IMR-90 (cell line): ENCODE data around the gene TBC1D16. TPM values are rescaled to one million over a fixed set of nuclear protein-coding genes. Genes with fewer than 3 reads are reported as not detected.

Source experiments
- ATAC-seq: fragments of 200-7000 bp; cut with Tn5 transposase; 2 replicates; pipeline ENCODE4 v1.9.1; 2020; ENCODE audit warnings: low read depth, mild to moderate bottlenecking, moderate library complexity
- BruUV-seq: library from RNA; stranded (reverse); fragments of 400-500 nt; replicated peaks from 2 replicates; lab custom pipeline; 2021; lab: Mats Ljungman, UMichigan
- CTCF ChIA-PET: fragments of 300-600 bp; formaldehyde crosslinking; extraction: SDS; loops from one replicate; lab custom pipeline; 2021; ENCODE audit warnings: antibody characterized with exemption; lab: Yijun Ruan, JAX
- POLR2A ChIA-PET: fragments of 300-600 bp; sonication (Branson Sonifier 250); formaldehyde crosslinking; loops from one replicate; lab custom pipeline; 2022; ENCODE audit warnings: antibody characterized with exemption; ENCODE audit not compliant: unreplicated experiment; lab: Charles Lee
- DNase-seq: peaks from one replicate; pipeline ENCODE4 v3.0.0; 2013
- H2AFZ ChIP-seq: replicated peaks from 2 replicates; pipeline ENCODE3; 2013; ENCODE audit warnings: low read length, mild to moderate bottlenecking; ENCODE audit not compliant: poor library complexity
- H2AK5ac ChIP-seq: 2 replicates; pipeline ENCODE4 v1.6.1; 2013; ENCODE audit warnings: low read depth, low read length, inconsistent platforms
- H2AK9ac ChIP-seq: replicated peaks from 2 replicates; pipeline ENCODE3; 2013; ENCODE audit warnings: mild to moderate bottlenecking, low read depth, low read length, moderate library complexity; ENCODE audit not compliant: poor library complexity
- H2BK120ac ChIP-seq: 2 replicates; pipeline ENCODE4 v1.6.1; 2013; ENCODE audit warnings: low read depth, low read length, inconsistent platforms
- H2BK15ac ChIP-seq: 3 replicates; pipeline ENCODE4 v1.6.1; 2013; ENCODE audit warnings: low read depth, low read length, inconsistent platforms
- H2BK20ac ChIP-seq: 2 replicates; pipeline ENCODE4 v1.6.1; 2013; ENCODE audit warnings: low read depth, mild to moderate bottlenecking, inconsistent platforms, low read length, moderate library complexity
- H2BK5ac ChIP-seq: 2 replicates; pipeline ENCODE4 v1.6.1; 2013; ENCODE audit warnings: mild to moderate bottlenecking, low read depth, low read length, inconsistent platforms; ENCODE audit not compliant: poor library complexity, severe bottlenecking
- H3K14ac ChIP-seq: replicated peaks from 2 replicates; pipeline ENCODE4 v1.6.1; 2013; ENCODE audit warnings: low read depth, low read length, inconsistent platforms
- H3K18ac ChIP-seq: 2 replicates; pipeline ENCODE4 v1.6.1; 2013; ENCODE audit warnings: low read depth, low read length, control low read depth
- H3K23ac ChIP-seq: 2 replicates; pipeline ENCODE4 v1.6.1; 2013; ENCODE audit warnings: low read depth, low read length, inconsistent platforms
- H3K27ac ChIP-seq: 2 replicates; pipeline ENCODE4 v1.5.1; 2013; ENCODE audit warnings: mild to moderate bottlenecking, control low read depth, low read length; ENCODE audit not compliant: insufficient read depth
- H3K27me3 ChIP-seq: 2 replicates; pipeline ENCODE4 v1.6.1; 2013; ENCODE audit warnings: low read length; ENCODE audit not compliant: control insufficient read depth, insufficient read depth
- H3K36me3 ChIP-seq: 2 replicates; pipeline ENCODE4 v1.6.1; 2013; ENCODE audit warnings: low read length, mixed read lengths; ENCODE audit not compliant: control insufficient read depth, insufficient read depth
- H3K4ac ChIP-seq: 2 replicates; pipeline ENCODE4 v1.6.1; 2013; ENCODE audit warnings: low read depth, low read length, inconsistent platforms
- H3K4me1 ChIP-seq: 2 replicates; pipeline ENCODE4 v1.6.1; 2013; ENCODE audit warnings: low read length, mixed read lengths; ENCODE audit not compliant: control insufficient read depth, insufficient read depth
- H3K4me2 ChIP-seq: 2 replicates; pipeline ENCODE4 v1.6.1; 2013; ENCODE audit warnings: low read depth, mild to moderate bottlenecking, control low read depth, low read length, moderate library complexity
- H3K4me3 ChIP-seq: 2 replicates; pipeline ENCODE4 v1.5.1; 2013; ENCODE audit warnings: low read depth, mild to moderate bottlenecking, control low read depth, low read length, moderate library complexity; ENCODE audit not compliant: insufficient read depth
- H3K56ac ChIP-seq: 2 replicates; pipeline ENCODE4 v1.6.1; 2013; ENCODE audit warnings: low read length, inconsistent platforms; ENCODE audit not compliant: insufficient read depth; ENCODE audit errors: extremely low read depth
- H3K79me1 ChIP-seq, 2 experiments: 2 replicates each; pipeline ENCODE4 v1.6.1; 2013; ENCODE audit warnings: low read length in 2 of 2, inconsistent platforms in 1 of 2, low read depth in 1 of 2
- H3K9ac ChIP-seq: 2 replicates; pipeline ENCODE4 v1.6.1; 2013; ENCODE audit warnings: low read depth, low read length, control low read depth
- H3K9me1 ChIP-seq: 2 replicates; pipeline ENCODE4 v1.6.1; 2013; ENCODE audit warnings: low read length, inconsistent platforms; ENCODE audit not compliant: insufficient read depth
- H3K9me3 ChIP-seq: 2 replicates; pipeline ENCODE4 v1.6.1; 2013; ENCODE audit warnings: low read length; ENCODE audit not compliant: control insufficient read depth, insufficient read depth
- H4K20me1 ChIP-seq: 2 replicates; pipeline ENCODE4 v1.6.1; 2013; ENCODE audit warnings: low read length, inconsistent platforms; ENCODE audit not compliant: insufficient read depth
- H4K5ac ChIP-seq: 2 replicates; pipeline ENCODE4 v1.6.1; 2013; ENCODE audit warnings: mild to moderate bottlenecking, low read depth, low read length, control low read depth
- H4K8ac ChIP-seq, 2 experiments: 2 replicates each; pipeline ENCODE4 v1.6.1; 2013; ENCODE audit warnings: low read depth in 2 of 2, low read length in 2 of 2, control low read depth in 1 of 2, inconsistent platforms in 1 of 2
- H4K91ac ChIP-seq: 2 replicates; pipeline ENCODE4 v1.6.1; 2013; ENCODE audit warnings: low read depth, low read length, inconsistent platforms; ENCODE audit not compliant: insufficient read depth
- BHLHE40 ChIP-seq: fragments of 150-350 bp; IDR thresholded peaks from 2 replicates; pipeline ENCODE4 v1.6.1; 2016; ENCODE audit warnings: mild to moderate bottlenecking, low read depth, low read length
- CEBPB ChIP-seq: IDR thresholded peaks from 2 replicates; pipeline ENCODE4 v1.6.1; 2012; ENCODE audit warnings: low read depth, low read length, improper control_type of control experiment
- MAFK ChIP-seq: IDR thresholded peaks from 2 replicates; pipeline ENCODE4 v1.6.1; 2012; ENCODE audit warnings: low read depth, low read length, improper control_type of control experiment
- MAZ ChIP-seq: IDR thresholded peaks from 2 replicates; pipeline ENCODE4 v1.6.1; 2012; ENCODE audit warnings: low read depth, mild to moderate bottlenecking, low read length, improper control_type of control experiment, moderate library complexity, borderline replicate concordance
- MXI1 ChIP-seq: IDR thresholded peaks from 2 replicates; pipeline ENCODE4 v1.6.1; 2012; ENCODE audit warnings: low read depth, mild to moderate bottlenecking, low read length, moderate library complexity, borderline replicate concordance
- NFE2L2 ChIP-seq: fragments of 150-350 bp; IDR thresholded peaks from 2 replicates; pipeline ENCODE4 v1.6.1; 2016; ENCODE audit warnings: low read depth, mild to moderate bottlenecking, low read length
- POLR2A ChIP-seq: IDR thresholded peaks from 2 replicates; pipeline ENCODE4 v1.6.1; 2012; ENCODE audit warnings: mild to moderate bottlenecking, low read depth, low read length
- RAD21 ChIP-seq: IDR thresholded peaks from 2 replicates; pipeline ENCODE4 v1.6.1; 2012; ENCODE audit warnings: low read length, improper control_type of control experiment
- RCOR1 ChIP-seq: IDR thresholded peaks from 2 replicates; pipeline ENCODE4 v1.6.1; 2012; ENCODE audit warnings: mild to moderate bottlenecking, low read length, improper control_type of control experiment; ENCODE audit not compliant: insufficient replicate concordance
- SMC3 ChIP-seq: fragments of 150-350 bp; IDR thresholded peaks from 2 replicates; pipeline ENCODE4 v1.6.1; 2016; ENCODE audit warnings: low read depth, mild to moderate bottlenecking, antibody characterized with exemption, low read length, moderate library complexity
- USF2 ChIP-seq: fragments of 150-350 bp; IDR thresholded peaks from 2 replicates; pipeline ENCODE4 v1.6.1; 2017; ENCODE audit warnings: mild to moderate bottlenecking, antibody characterized with exemption, low read length, low read depth
- WGBS, 2 experiments: methylation state at CpG; one replicate each; pipeline versions ENCODE4 v1.1.5 to v1.1.7; 2013; ENCODE audit warnings: missing lambda C conversion rate in 2 of 2; ENCODE audit not compliant: insufficient read length in 1 of 2; ENCODE audit errors: extremely low coverage in 2 of 2; 5-methylcytosine and 5-hydroxymethylcytosine counted together
- dilution Hi-C: fragments of 300-500 bp; cut with HindIII; formaldehyde crosslinking; loops from one replicate; pipeline ENCODE4 v1.14.3; 2018; ENCODE audit warnings: low sequenced_read_pairs; ENCODE audit not compliant: unreplicated experiment
- in situ Hi-C: fragments of 300-500 bp; cut with MboI; formaldehyde crosslinking; loops from 3 replicates; pipeline ENCODE4 v1.14.3; 2019; ENCODE audit warnings: low sequenced_read_pairs, inconsistent platforms, mixed read lengths
- intact Hi-C: fragments of 100-400 bp; cut with micrococcal nuclease; formaldehyde crosslinking; loops from 2 replicates; pipeline ENCODE4 v1.10.0; 2022
- polyA plus RNA-seq, 3 experiments: library from polyadenylated mRNA; depleted of rRNA; stranded (reverse); fragments of >200 nt; gene quantifications; 2 replicates each; pipeline ENCODE4 v1.2.3, GENCODE V29; 2012; ENCODE audit warnings: low replicate concordance in 1 of 3
- total RNA-seq: library from RNA; depleted of rRNA; stranded (reverse); fragments of >200 nt; gene quantifications from 2 replicates; pipeline ENCODE4 v1.2.3, GENCODE V29; 2012
- TF ChIP-seq, protein P1 (sequence below): fragments of 150-350 bp; IDR thresholded peaks from 2 replicates; pipeline ENCODE4 v1.6.1; 2016; ENCODE audit warnings: low read depth, mild to moderate bottlenecking, low read length, moderate library complexity, borderline replicate concordance
- TF ChIP-seq, protein P2 (sequence below): conservative IDR thresholded peaks from 2 replicates; pipeline ENCODE4 v1.5.1; 2012; ENCODE audit warnings: mild to moderate bottlenecking, low read depth, low read length, improper control_type of control experiment

The TBC1D16 gene
- total and polyA plus RNA-seq, 2 of the 4 experiments (the other 2 are of a cell fraction): 10.1 to 16.7 TPM

DNA sequence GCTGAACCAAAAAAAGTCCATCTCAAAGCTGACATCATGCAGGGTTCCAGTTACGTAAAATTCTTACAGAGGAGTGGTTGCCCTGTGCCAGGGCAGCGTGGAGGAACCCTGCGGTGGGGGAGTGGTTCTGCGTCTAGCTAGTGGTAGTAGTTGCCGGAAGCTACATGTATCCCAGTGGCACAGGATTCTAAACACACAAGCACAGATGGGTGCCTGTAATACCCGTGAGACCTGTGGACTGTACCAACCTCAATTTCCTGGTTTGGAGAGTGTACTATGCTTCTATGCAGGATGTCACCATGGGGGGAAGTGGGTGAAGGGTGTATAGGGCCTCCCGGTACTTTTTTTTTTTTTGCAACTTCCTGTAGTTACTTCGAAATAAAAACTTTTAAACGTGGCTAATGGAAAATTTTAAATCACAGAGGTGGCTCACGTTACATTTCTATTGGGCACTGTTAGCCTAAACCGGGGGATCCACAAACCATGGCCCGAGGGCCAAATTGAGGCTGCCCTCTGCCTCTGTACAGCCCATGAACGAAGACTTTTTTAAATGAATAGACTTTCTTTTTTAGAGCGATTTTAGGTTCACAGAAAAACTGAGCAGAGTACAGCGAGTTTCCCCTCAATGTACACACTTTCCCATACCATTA lies 38.5 kb downstream of the TBC1D16 start:
- no peak overlapping the region for H2AK5ac ChIP-seq
- H2AK9ac ChIP-seq: no peak overlapping the region

More for the DNA sequence above, 38.5 kb downstream of the TBC1D16 start:
- ATAC-seq (no peak), DNase-seq (no peak)
- H3K56ac ChIP-seq: no peak overlapping the region
- ChIA-PET CTCF (interaction anchor here (1.3 kb wide), 1 partner anchor 8 kb away, joined by 4 read pairs; no protein-coding TSS in a partner anchor), POLR2A (no interaction called here)
- H3K9me1 ChIP-seq: peaks cover 15% of the 10 kb centered on the region
- H3K4me1 ChIP-seq: peaks cover 20% of the 10 kb centered on the region
- H2BK5ac ChIP-seq: no peak overlapping the region
- no peak overlapping the region for H3K9ac ChIP-seq
- H3K4me3 ChIP-seq: no peak overlapping the region
- peaks cover 10% of the 10 kb centered on the region for H3K36me3 ChIP-seq
- no peak overlapping the region for H2BK20ac ChIP-seq
- no peak overlapping the region for H3K14ac ChIP-seq
- no peak for TF ChIP-seq POLR2A
- TF ChIP-seq MXI1: no peak
- TF ChIP-seq SMC3: no peak
- TF ChIP-seq BHLHE40: no peak
- no peak for TF ChIP-seq MAZ
- no peak for TF ChIP-seq CEBPB
- no peak for TF ChIP-seq USF2
- TF ChIP-seq, protein P1, sequence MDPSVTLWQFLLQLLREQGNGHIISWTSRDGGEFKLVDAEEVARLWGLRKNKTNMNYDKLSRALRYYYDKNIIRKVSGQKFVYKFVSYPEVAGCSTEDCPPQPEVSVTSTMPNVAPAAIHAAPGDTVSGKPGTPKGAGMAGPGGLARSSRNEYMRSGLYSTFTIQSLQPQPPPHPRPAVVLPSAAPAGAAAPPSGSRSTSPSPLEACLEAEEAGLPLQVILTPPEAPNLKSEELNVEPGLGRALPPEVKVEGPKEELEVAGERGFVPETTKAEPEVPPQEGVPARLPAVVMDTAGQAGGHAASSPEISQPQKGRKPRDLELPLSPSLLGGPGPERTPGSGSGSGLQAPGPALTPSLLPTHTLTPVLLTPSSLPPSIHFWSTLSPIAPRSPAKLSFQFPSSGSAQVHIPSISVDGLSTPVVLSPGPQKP: no peak
- TF ChIP-seq, protein P2, sequence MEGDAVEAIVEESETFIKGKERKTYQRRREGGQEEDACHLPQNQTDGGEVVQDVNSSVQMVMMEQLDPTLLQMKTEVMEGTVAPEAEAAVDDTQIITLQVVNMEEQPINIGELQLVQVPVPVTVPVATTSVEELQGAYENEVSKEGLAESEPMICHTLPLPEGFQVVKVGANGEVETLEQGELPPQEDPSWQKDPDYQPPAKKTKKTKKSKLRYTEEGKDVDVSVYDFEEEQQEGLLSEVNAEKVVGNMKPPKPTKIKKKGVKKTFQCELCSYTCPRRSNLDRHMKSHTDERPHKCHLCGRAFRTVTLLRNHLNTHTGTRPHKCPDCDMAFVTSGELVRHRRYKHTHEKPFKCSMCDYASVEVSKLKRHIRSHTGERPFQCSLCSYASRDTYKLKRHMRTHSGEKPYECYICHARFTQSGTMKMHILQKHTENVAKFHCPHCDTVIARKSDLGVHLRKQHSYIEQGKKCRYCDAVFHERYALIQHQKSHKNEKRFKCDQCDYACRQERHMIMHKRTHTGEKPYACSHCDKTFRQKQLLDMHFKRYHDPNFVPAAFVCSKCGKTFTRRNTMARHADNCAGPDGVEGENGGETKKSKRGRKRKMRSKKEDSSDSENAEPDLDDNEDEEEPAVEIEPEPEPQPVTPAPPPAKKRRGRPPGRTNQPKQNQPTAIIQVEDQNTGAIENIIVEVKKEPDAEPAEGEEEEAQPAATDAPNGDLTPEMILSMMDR: no peak
- no peak for TF ChIP-seq RCOR1
- no peak for TF ChIP-seq NFE2L2
- TF ChIP-seq MAFK: no peak
- TF ChIP-seq RAD21: no peak
- no peak overlapping the region for H3K4ac ChIP-seq
- peaks cover 9 to 26% of the 10 kb centered on the region in 2 experiments; a peak in 3 of 4 replicates for H3K79me1 ChIP-seq
- H3K27me3 ChIP-seq: no peaks in the 10 kb centered on the region
- no peak overlapping the region for H4K5ac ChIP-seq
- H2AFZ ChIP-seq: no peak overlapping the region
- no peak overlapping the region for H2BK15ac ChIP-seq
- no peak overlapping the region for H3K18ac ChIP-seq
- H3K23ac ChIP-seq: no peak overlapping the region
- intact Hi-C loops (no loop called here), in situ Hi-C loops (no loop called here), dilution Hi-C loops (no loop called here)
- no TSS peak for BruUV-seq
- H4K91ac ChIP-seq: no peak overlapping the region
- H4K20me1 ChIP-seq: no peaks in the 10 kb centered on the region
- 96% methylated on average over 4 of the region's 15 CpGs; no CpG with 5 or more reads in 1 of the 2 experiments for WGBS, 2 experiments
- H3K4me2 ChIP-seq: no peak overlapping the region
- H3K27ac ChIP-seq: no peak overlapping the region
- H4K8ac ChIP-seq: no peak overlapping the region
- no peaks in the 10 kb centered on the region for H3K9me3 ChIP-seq
- no peak overlapping the region for H2BK120ac ChIP-seq
